Left ventricle myocardium superior (tissue), 1 donor: ENCODE data around the gene PDE4B. TPM values are rescaled to one million over a fixed set of nuclear protein-coding genes. Genes with fewer than 3 reads are reported as not detected.

Source experiments
- ATAC-seq: fragments of 200-7000 bp; cut with Tn5 transposase; one replicate; pipeline ENCODE4 v1.9.1; 2020; ENCODE audit warnings: mild to moderate bottlenecking, moderate library complexity
- DNase-seq: peaks from one replicate; pipeline ENCODE4 v3.0.0-alpha.2; 2020
- intact Hi-C: fragments of 100-400 bp; cut with micrococcal nuclease; formaldehyde crosslinking; loops from one replicate; pipeline ENCODE4 v1.11.0; 2022
- total RNA-seq: library from RNA; stranded (reverse); fragmentation: NEBNext Ultra II Directional; extraction: Animal tissue kit (Norgen Biotek cat#: 25700); gene quantifications from one replicate; pipeline ENCODE4 v1.2.1, GENCODE V29; 2021
- donor health status: DM: no; HTN: yes; CAD: no; lungs with severe emphysema.

The PDE4B gene
- total RNA-seq, 1 donor from 2014 or later, result 19.4 TPM

GRCh38 chr1:66371233-66372005 lies 578.7 kb downstream of the PDE4B start:
- ATAC-seq (peak; percentile 64), DNase-seq (no peak)
- intact Hi-C loops, result no loop called here

GRCh38 chr1:66372522-66373101 lies 579.9 kb downstream of the PDE4B start:
- no peak for DNase-seq

GRCh38 chr1:66373157-66373591 lies 580.5 kb downstream of the PDE4B start:
- ATAC-seq, result peak; percentile 37
- no peak for DNase-seq
- intact Hi-C loops, result no loop called here

More at GRCh38 chr1:66372522-66373101, 579.9 kb downstream of the PDE4B start:
- intact Hi-C loops, result no loop called here
- no peak for ATAC-seq

GRCh38 chr1:66374148-66374547 lies 581.5 kb downstream of the PDE4B start:
- ATAC-seq (no peak), DNase-seq (no peak)
- intact Hi-C loops, result no loop called here

- peak; percentile 27 for ATAC-seq
Measured at GRCh38 chr1:66374561-66375111, 581.9 kb downstream of the PDE4B start.

GRCh38 chr1:66375125-66375524 lies 582.4 kb downstream of the PDE4B start:
- intact Hi-C loops, result no loop called here
- no peak for ATAC-seq

More at GRCh38 chr1:66374561-66375111, 581.9 kb downstream of the PDE4B start:
- intact Hi-C loops, result no loop called here
- no peak for DNase-seq

GRCh38 chr1:66380452-66381212 lies 587.9 kb downstream of the PDE4B start:
- intact Hi-C loops, result no loop called here
- ATAC-seq, result peak; percentile 41
- DNase-seq, result no peak

More at GRCh38 chr1:66375125-66375524, 582.4 kb downstream of the PDE4B start:
- DNase-seq, result no peak

- no peak for ATAC-seq
- DNase-seq, result no peak
- intact Hi-C loops, result no loop called here
Measured at GRCh38 chr1:66381621-66382275, 589.1 kb downstream of the PDE4B start.

DNA sequence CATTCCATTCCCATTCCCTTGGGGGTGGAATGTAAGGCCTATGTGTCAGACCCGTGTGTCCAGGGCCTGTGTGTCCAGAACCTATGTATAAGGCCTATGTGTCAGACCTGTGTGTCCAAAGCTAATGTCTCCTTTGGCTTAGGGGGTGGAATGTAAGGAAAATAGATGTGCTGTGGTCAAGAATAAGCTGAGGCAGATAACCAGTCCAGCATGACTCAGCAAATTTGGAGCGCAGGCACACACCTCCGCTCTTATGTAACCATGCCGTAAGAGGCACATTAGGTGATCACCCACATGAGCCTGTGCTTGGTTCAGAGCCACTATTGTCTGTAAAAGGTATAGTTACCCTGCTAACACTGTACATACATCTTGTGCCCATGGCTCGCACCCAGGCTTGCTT lies 590.5 kb downstream of the PDE4B start:
- no peak for DNase-seq
- intact Hi-C loops, result no loop called here
- ATAC-seq, result no peak

GRCh38 chr1:66383611-66384010 lies 590.9 kb downstream of the PDE4B start:
- intact Hi-C loops, result no loop called here
- ATAC-seq (no peak), DNase-seq (no peak)

DNA sequence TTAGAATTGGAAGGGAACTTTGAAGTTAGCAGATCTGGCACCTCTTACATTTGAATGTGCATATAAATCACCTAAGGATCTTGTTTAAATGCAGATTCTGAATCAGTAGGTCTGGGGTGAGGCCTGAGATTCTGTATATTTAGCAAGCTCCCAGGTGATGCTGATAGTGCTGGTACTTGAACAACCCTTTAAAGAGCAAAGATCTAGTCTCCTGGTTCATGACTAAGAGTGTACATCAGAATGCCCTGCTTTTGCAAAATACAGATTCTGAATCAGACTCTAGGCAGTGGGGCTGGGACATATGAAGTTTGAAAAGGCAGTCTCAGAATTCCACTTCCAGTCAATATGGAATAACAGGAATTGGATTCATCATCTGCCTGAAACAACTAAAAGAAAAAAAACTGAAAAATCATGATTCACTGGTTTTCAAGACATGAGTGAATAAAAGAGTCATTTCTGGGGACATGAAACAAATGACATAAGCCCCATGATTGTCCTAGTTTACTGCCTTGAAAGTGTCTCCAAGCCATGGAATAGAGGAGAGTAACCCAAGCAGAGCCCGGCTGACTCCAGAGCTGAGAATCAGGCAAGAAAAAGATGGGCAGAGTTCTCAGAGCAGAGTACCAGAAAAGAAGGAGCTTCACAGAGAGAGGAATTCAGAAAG lies 591.7 kb downstream of the PDE4B start:
- no peak for ATAC-seq
- DNase-seq, result no peak
- intact Hi-C loops, result no loop called here

GRCh38 chr1:66386712-66387111 lies 594.0 kb downstream of the PDE4B start:
- DNase-seq (no peak), ATAC-seq (no peak)
- intact Hi-C loops, result no loop called here

GRCh38 chr1:66388913-66389312 lies 596.2 kb downstream of the PDE4B start:
- intact Hi-C loops, result no loop called here
- ATAC-seq (no peak), DNase-seq (no peak)

GRCh38 chr1:66393586-66394287 lies 601.0 kb downstream of the PDE4B start:
- intact Hi-C loops, result no loop called here
- DNase-seq (no peak), ATAC-seq (no peak)

GRCh38 chr1:66394603-66395002 lies 601.9 kb downstream of the PDE4B start:
- ATAC-seq (no peak), DNase-seq (no peak)
- intact Hi-C loops, result no loop called here

DNA sequence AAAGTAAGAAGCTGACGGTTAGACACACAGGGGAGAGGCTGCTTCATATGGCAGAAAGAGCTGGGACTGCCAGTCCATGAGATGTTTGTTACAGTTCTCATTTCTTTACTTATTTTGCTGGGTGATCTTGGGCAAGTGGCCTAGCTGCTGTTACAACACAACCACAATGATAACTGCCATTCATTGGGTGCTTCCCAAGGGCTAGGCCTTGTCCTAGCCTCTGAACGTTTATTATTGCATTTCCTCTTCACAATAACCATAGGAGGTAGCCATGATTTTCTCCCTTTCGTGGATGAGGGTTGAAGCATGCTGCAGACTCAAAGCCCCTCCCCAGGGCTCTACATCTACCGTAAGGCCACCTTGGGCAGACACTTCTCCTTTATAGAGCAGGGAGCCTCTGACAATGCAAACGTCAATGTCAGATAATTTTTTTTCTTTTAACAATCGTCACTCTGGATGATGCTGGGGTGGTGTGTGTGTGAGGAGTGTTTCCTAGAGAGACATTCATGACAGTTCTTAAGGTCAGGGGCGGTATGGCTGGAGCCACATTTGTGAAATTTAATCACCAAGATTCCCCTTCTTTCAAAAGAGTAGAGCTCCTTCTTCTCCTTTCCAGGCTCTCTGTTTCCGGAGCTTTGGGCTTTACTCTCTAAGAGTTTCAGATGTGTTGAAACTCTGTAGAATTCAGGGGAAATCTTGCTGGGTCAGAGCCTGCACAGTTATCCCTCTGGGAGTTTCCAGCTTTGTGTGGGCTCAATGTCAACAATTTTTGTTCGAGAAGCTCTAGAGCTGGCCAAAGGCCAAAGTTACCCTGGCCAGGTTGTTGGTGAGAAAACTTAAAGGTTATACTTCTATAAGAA lies 602.7 kb downstream of the PDE4B start:
- intact Hi-C loops, result no loop called here
- peak; percentile 84 for ATAC-seq
- DNase-seq, result no peak

DNA sequence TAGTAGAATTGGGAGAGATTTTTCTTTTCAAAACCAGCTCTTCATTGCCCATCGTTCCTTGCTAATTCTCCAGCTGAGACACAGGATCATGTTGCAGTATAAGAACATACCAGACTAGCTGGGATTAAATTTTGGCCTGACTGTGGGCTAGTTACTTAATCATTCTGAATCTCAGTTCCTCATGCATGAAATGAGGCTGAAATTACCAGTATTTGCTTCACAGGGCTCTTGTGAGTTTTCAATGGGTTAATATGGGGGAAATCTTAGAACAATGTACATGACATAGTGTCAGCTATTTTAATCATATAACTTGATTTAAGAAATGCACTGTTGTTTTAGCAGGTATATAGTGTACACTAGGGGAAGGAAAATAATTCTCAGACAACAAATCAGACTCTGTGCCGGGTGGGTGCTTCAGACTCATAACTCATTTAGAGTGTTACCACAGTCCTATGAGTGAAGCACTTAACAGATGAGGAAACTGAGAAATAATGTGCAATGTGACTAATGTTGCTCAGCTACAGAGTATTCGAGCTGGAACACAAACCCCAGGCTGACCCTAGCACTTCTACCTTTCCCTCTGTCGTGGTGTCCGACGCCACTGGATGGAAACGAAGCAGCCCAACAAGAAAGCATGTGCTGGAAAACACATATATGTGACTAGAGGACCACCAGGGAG lies 603.7 kb downstream of the PDE4B start:
- ATAC-seq (peak; percentile 62), DNase-seq (no peak)
- intact Hi-C loops, result no loop called here
